ENCODE data around the gene SAMD4A. TPM values are rescaled to one million over a fixed set of nuclear protein-coding genes. Genes with fewer than 3 reads are reported as not detected.

The SAMD4A gene
- total RNA-seq, 1 experiment from 2014 or later, result 9.6 TPM

DNA sequence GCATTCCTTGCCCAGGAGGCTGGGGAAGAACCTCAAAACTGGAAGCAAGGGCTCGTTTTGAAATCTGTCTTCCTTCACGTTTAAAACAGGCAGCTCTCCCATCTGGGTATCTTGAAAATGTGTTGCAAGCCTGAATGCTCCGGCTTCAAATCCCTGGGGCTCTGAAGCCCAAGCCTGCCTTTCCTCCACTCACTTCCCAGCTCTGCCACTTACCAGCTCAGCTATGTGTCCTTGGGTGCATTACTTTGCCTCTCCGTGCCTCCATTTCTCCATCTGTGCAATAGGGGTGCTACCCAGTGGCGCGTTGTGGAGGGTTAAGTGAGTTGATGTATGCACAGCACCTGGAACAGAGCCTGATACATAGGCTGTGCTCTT, 238.1 kb downstream of the SAMD4A start:
- Mint-ChIP-seq H3K27ac (no peak overlapping the region; a peak in 1 of 7 replicates), H3K27me3 (ENCODE audit: low read depth) (peaks cover 36% of the 10 kb centered on the region), H3K4me1 (peaks cover 22 to 23% of the 10 kb centered on the region in 2 experiments), H3K4me3 (no peak overlapping the region), H3K9me3 (peaks cover 0 to 4% of the 10 kb centered on the region in 2 experiments; a peak in 2 of 5 replicates), H3K36me3 (ENCODE audit: insufficient read depth in 1 of 3, low read depth in 3 of 3) (no peaks in the 10 kb centered on the region)
- Histone ChIP-seq H2AK5ac (ENCODE audit: insufficient read length, low read length) (no peak overlapping the region), H3T11ph (ENCODE audit: low read length) (no peak overlapping the region), H2AFZ (ENCODE audit: low read length) (no peak overlapping the region), H3K23me2 (ENCODE audit: insufficient read length, low read depth, low read length, poor library complexity, severe bottlenecking) (no peaks in the 10 kb centered on the region), H3K27ac (ENCODE audit: insufficient read length, low read depth, low read length) (no peak overlapping the region), H3K14ac (ENCODE audit: insufficient read depth, low read length) (no peak overlapping the region), H2BK20ac (ENCODE audit: low read depth, low read length, poor library complexity, severe bottlenecking) (no peak overlapping the region), H3K4me1 (ENCODE audit: insufficient read depth, low read length) (peaks cover 2% of the 10 kb centered on the region; the same call in 1 of the 2 replicates), H4K91ac (ENCODE audit: insufficient read length, low read depth, low read length) (no peak overlapping the region), H2BK15ac (ENCODE audit: low read depth, low read length) (no peak overlapping the region), H2BK12ac (ENCODE audit: insufficient read length, low read depth, low read length) (no peak overlapping the region), H3K79me1 (ENCODE audit: insufficient read depth, low read depth, low read length, poor library complexity, severe bottlenecking) (no peaks in the 10 kb centered on the region), H3K56ac (ENCODE audit: insufficient read length, low read depth, low read length) (peak overlapping the region; percentile 2), H3K4me2 (ENCODE audit: insufficient read depth, insufficient read length, low read length) (peak overlapping the region; percentile 11), H3K9me3 (ENCODE audit: control insufficient read depth, low read depth, low read length) (no peaks in the 10 kb centered on the region), H4K20me1 (ENCODE audit: control insufficient read depth, insufficient read depth, insufficient read length) (no peaks in the 10 kb centered on the region), H3K27me3 (ENCODE audit: insufficient read depth, low read length) (no peaks in the 10 kb centered on the region), H2BK120ac (ENCODE audit: low read depth, low read length, poor library complexity, severe bottlenecking) (no peak overlapping the region), H3K9ac (ENCODE audit: extremely low read depth, insufficient read length, low read length) (no peak overlapping the region), H4K8ac (replicated peaks; ENCODE audit: insufficient read length, low read depth, low read length) (no peak overlapping the region), H3K79me2 (ENCODE audit: insufficient read depth, low read length) (no peaks in the 10 kb centered on the region), H3K18ac (ENCODE audit: insufficient read length, low read depth, low read length) (no peak overlapping the region), H4K5ac (ENCODE audit: insufficient read length, low read depth, low read length) (no peak overlapping the region), H2BK5ac (ENCODE audit: insufficient read length, low read length) (no peak overlapping the region), H3K4ac (ENCODE audit: low read depth, low read length) (no peak overlapping the region), H3K23ac (ENCODE audit: insufficient read length, low read depth, low read length) (no peak overlapping the region)
- DNase-seq, result peak; percentile 32
- WGBS (ENCODE audit: extremely low coverage, insufficient read length, low lambda C conversion rate), result no CpG with 5 or more reads among the region's 6 CpGs
- TF ChIP-seq, protein P1, sequence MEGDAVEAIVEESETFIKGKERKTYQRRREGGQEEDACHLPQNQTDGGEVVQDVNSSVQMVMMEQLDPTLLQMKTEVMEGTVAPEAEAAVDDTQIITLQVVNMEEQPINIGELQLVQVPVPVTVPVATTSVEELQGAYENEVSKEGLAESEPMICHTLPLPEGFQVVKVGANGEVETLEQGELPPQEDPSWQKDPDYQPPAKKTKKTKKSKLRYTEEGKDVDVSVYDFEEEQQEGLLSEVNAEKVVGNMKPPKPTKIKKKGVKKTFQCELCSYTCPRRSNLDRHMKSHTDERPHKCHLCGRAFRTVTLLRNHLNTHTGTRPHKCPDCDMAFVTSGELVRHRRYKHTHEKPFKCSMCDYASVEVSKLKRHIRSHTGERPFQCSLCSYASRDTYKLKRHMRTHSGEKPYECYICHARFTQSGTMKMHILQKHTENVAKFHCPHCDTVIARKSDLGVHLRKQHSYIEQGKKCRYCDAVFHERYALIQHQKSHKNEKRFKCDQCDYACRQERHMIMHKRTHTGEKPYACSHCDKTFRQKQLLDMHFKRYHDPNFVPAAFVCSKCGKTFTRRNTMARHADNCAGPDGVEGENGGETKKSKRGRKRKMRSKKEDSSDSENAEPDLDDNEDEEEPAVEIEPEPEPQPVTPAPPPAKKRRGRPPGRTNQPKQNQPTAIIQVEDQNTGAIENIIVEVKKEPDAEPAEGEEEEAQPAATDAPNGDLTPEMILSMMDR (conservative IDR thresholded peaks at IDR 0.05), result no peak
